ENCODE data around the gene SHCBP1.

DNA sequence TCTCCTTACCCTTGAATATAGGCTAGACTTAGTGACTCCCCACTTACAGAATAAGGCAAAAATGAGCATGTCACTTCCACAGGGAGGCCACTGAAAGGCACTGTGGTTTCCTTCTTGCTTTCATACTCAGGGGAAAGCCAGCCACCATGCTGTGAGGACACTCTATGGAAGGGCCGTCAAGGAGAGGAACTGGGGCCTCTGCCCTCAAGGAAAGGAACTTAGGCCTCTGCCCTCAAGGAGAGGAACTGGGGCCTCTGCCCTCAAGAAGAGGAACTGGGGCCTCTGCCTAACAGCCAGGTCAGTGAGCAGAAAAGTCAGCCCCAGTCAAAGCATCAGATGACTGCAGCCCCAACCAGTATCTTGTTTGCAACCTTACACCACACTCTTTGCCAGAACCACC is 37.7 kb upstream of the SHCBP1 start:
- TF ChIP-seq, protein P1, sequence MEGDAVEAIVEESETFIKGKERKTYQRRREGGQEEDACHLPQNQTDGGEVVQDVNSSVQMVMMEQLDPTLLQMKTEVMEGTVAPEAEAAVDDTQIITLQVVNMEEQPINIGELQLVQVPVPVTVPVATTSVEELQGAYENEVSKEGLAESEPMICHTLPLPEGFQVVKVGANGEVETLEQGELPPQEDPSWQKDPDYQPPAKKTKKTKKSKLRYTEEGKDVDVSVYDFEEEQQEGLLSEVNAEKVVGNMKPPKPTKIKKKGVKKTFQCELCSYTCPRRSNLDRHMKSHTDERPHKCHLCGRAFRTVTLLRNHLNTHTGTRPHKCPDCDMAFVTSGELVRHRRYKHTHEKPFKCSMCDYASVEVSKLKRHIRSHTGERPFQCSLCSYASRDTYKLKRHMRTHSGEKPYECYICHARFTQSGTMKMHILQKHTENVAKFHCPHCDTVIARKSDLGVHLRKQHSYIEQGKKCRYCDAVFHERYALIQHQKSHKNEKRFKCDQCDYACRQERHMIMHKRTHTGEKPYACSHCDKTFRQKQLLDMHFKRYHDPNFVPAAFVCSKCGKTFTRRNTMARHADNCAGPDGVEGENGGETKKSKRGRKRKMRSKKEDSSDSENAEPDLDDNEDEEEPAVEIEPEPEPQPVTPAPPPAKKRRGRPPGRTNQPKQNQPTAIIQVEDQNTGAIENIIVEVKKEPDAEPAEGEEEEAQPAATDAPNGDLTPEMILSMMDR (IDR thresholded peaks at IDR 0.05), result no peak
- TF ChIP-seq, protein P2, sequence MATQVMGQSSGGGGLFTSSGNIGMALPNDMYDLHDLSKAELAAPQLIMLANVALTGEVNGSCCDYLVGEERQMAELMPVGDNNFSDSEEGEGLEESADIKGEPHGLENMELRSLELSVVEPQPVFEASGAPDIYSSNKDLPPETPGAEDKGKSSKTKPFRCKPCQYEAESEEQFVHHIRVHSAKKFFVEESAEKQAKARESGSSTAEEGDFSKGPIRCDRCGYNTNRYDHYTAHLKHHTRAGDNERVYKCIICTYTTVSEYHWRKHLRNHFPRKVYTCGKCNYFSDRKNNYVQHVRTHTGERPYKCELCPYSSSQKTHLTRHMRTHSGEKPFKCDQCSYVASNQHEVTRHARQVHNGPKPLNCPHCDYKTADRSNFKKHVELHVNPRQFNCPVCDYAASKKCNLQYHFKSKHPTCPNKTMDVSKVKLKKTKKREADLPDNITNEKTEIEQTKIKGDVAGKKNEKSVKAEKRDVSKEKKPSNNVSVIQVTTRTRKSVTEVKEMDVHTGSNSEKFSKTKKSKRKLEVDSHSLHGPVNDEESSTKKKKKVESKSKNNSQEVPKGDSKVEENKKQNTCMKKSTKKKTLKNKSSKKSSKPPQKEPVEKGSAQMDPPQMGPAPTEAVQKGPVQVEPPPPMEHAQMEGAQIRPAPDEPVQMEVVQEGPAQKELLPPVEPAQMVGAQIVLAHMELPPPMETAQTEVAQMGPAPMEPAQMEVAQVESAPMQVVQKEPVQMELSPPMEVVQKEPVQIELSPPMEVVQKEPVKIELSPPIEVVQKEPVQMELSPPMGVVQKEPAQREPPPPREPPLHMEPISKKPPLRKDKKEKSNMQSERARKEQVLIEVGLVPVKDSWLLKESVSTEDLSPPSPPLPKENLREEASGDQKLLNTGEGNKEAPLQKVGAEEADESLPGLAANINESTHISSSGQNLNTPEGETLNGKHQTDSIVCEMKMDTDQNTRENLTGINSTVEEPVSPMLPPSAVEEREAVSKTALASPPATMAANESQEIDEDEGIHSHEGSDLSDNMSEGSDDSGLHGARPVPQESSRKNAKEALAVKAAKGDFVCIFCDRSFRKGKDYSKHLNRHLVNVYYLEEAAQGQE (IDR thresholded peaks at IDR 0.05; ENCODE audit: insufficient read depth in 1 of 2, low read depth in 2 of 2, low read length in 1 of 2), result no peak
- no peak for TF ChIP-seq TCF7L2 (IDR thresholded peaks at IDR 0.05; ENCODE audit: low read depth, low read length)

Data from Panc1 (cell line).